ENCODE measurements around the gene SP3.

Gene SP3

GRCh38 chr2:173966274-173967098 lies 1.3 kb upstream of the SP3 start:
- no peak for DNase-seq (ENCODE audit: low read depth)

- DNase-seq (ENCODE audit: low read depth) = peak; percentile 69
Observed at GRCh38 chr2:173964565-173965371, 405 bp downstream of the SP3 start.

GRCh38 chr2:173963817-173964564 lies 1.2 kb downstream of the SP3 start:
- peak; percentile 85 for DNase-seq (ENCODE audit: low read depth)

- DNase-seq (ENCODE audit: low read depth) = no peak
Observed at GRCh38 chr2:173963323-173963816, 1.8 kb downstream of the SP3 start.

- DNase-seq (ENCODE audit: low read depth) = no peak
Observed at GRCh38 chr2:173962583-173963110, 2.5 kb downstream of the SP3 start.

- DNase-seq (ENCODE audit: low read depth) = no peak
Observed at GRCh38 chr2:173962031-173962430, 3.1 kb downstream of the SP3 start.

GRCh38 chr2:173961346-173961705 lies 3.8 kb downstream of the SP3 start:
- no peak for DNase-seq (ENCODE audit: low read depth)

DNA sequence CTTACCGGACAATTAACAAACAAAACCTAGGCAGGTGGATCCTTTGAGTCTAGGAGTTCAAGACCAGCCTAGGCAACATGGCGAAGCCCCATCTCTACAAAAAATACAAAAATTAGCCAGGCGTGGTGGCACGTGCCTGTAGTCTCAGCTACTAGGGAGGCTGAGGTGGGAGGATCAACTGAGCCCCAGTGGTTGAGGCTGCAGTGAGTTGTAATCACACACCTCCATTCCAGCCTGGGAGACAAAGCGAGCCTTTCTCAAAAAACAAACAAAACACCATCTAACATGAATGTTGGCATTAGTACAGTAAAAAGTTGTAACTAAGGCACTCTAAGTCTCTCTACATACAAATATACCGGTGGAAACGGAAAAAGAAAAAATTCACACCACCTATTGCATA lies 5.3 kb downstream of the SP3 start:
- no peak for DNase-seq (ENCODE audit: low read depth)

DNA sequence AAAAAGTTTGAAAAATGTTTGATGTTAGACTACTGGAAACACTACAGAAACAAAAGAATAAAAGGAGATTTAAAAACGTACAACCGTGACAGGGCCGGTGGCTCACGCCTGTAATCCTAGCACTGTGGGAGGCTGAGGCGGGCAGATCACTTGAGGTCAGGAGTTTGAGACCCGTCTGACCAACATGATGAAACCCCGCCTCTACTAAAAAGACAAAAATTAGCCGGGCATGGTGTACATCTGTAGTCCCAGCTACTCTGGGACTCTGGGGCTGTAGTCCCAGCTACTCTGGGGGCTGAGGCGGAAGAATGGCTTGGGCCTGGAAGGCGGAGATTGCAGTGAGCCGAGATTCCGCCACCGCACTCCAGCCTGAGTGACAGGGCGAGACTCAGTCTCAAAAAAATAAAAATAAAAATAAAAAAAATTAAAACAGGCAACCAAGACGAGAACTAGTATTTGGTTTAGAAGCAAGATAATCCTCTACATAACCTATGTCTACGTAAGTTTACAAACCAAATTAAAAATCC lies 5.8 kb downstream of the SP3 start:
- no peak for DNase-seq (ENCODE audit: low read depth)

- no peak for DNase-seq (ENCODE audit: low read depth)
Observed at GRCh38 chr2:173958198-173958846, 6.9 kb downstream of the SP3 start.

- no peak for DNase-seq (ENCODE audit: low read depth)
Observed at GRCh38 chr2:173957517-173957916, 7.7 kb downstream of the SP3 start.

DNA sequence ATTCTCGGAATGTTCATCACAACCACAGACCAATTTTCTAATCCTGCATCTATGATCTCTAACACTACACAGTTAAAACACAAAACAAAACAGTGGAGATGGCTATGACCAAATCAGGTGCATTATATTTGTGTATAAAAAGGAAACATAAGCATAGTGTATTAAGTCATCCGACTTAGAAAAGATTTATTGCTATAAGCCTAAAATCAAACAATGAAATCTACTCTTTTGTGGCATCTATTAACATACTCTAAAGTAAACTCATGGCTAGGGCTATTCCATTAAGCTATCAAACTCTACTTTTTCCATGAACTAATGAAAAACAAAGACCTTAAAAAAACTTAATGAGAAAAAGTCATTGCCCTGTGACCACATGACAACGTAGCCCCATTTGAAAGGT lies 8.7 kb downstream of the SP3 start:
- no peak for DNase-seq (ENCODE audit: low read depth)

DNA sequence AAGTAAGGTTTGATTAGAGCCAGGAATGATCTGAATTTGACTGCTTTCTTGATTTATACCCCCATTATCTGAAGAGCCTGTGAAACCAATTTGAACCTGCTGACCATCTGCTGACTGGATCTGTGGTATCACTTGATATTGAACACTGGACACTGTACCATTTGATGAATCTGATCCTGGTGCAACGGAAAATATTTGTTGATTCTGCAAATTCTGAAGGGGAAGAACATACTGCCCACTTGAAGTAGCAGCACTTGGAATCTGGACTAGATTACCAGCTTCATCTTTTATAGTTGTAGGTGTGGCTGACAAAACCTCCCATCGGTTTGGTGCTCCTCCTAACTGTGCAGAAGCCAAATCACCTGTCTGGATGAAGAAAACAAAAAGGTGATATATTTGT lies 9.3 kb downstream of the SP3 start:
- DNase-seq (ENCODE audit: low read depth) = no peak

GRCh38 chr2:173955004-173955403 lies 10.2 kb downstream of the SP3 start:
- DNase-seq (ENCODE audit: low read depth) = no peak

GRCh38 chr2:173953047-173953424 lies 12.1 kb downstream of the SP3 start:
- no peak for DNase-seq (ENCODE audit: low read depth)

DNA sequence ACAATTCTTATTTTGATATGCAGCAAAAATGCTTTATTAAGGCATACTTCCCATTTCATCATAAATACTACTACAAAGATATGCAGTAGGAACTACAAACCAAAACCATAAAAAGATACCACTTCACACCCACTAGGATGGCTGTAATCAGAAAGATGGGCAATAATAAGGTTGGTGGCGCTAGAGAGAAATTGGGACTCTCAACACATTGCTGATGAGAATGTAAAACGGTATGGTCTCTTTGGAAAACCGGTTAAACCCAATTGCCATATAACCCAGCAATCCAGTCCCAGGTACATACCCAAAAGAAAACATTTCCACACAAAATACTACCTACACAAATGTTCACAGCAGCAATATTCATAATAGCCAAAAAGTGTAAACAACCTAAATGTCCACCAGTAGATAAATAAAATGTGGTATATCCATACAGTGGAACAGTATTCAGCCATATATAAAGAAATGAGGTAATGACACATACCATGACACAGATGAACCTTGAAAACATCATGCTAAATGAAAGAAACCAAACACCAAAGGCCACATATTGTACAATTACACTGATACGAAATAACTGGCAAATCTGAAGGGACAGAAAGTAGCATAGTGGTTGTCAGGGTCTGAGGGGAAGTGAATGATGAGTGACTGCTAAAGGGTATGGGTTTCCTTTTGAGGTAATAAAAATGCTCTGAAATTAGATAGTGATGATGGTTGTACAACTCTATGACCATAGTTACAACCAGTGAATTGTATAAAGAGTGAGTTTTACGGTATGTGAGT lies 12.7 kb downstream of the SP3 start:
- DNase-seq (ENCODE audit: low read depth) = no peak

DNA sequence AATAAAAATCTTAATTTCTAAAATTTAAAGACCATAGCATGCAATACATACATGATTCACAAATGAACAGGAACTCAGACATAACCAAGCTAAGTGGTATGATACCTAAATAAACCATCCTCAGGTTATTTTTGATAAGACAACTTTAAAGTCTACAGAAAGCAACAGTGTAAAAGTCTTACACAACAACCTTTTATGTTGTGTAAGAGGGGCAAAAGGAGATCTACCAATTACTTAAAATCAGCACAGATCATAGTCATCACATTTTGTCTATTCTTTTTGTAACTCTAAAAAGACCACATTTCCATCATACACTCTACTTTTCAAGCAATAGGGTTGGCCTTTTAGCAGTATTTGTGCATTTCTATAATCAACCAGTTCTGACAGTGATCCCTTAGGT lies 16.3 kb downstream of the SP3 start:
- no peak for DNase-seq (ENCODE audit: low read depth)

DNA sequence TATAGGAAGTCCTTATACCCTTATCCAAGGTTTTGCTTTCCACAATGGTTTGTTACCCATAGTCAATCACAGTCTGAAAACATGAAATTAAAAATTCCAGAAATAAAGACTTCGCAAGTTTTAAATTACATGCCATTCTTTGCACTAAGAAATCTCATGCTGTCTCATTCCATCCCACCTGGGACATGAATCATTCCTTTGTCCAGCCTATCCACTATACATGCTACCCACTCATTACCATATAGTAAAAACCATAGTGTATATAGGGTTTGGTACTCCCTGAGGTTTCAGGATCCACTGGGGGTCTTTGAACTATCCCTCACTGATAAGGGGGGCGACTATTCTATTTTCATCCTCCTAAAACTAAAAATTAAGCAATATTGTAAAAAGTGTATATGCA lies 17.0 kb downstream of the SP3 start:
- no peak for DNase-seq (ENCODE audit: low read depth)

GRCh38 chr2:173947131-173947530 lies 18.0 kb downstream of the SP3 start:
- DNase-seq (ENCODE audit: low read depth) = no peak

- DNase-seq (ENCODE audit: low read depth) = no peak
Observed at GRCh38 chr2:173943738-173944137, 21.4 kb downstream of the SP3 start.
